Stomach smooth muscle (tissue), 2 donors: Measurements from ENCODE around the gene ST6GALNAC2.

Source experiments
- H3K27ac ChIP-seq: one replicate; pipeline ENCODE4 v1.7.0; 2013; ENCODE audit warnings: mild to moderate bottlenecking, low read length, inconsistent platforms
- H3K27me3 ChIP-seq, 2 donors: one replicate each; pipeline ENCODE4 v1.7.0; 2013; ENCODE audit warnings: low read length in 2 of 2; ENCODE audit not compliant: insufficient read depth in 2 of 2, control insufficient read depth in 1 of 2
- H3K36me3 ChIP-seq, 2 donors: one replicate each; pipeline ENCODE4 v1.7.0; 2013; ENCODE audit warnings: low read length in 2 of 2; ENCODE audit not compliant: control insufficient read depth in 2 of 2, insufficient read depth in 2 of 2
- H3K4me1 ChIP-seq: one replicate; pipeline ENCODE4 v1.7.0; 2013; ENCODE audit warnings: low read length; ENCODE audit not compliant: control insufficient read depth, insufficient read depth
- H3K4me3 ChIP-seq, 2 donors: one replicate each; pipeline ENCODE4 v1.7.0; 2013; ENCODE audit warnings: low read length in 2 of 2
- H3K9ac ChIP-seq, 2 donors: one replicate each; pipeline ENCODE4 v1.7.0; 2013; ENCODE audit warnings: low read length in 2 of 2, mild to moderate bottlenecking in 1 of 2
- H3K9me3 ChIP-seq, 2 donors: one replicate each; pipeline ENCODE4 v1.7.0; 2013; ENCODE audit warnings: low read length in 2 of 2; ENCODE audit not compliant: control insufficient read depth in 2 of 2
- donor health status: healthy.
- donor health status: Pancreatic carcinoma.

ST6GALNAC2 gene

DNA sequence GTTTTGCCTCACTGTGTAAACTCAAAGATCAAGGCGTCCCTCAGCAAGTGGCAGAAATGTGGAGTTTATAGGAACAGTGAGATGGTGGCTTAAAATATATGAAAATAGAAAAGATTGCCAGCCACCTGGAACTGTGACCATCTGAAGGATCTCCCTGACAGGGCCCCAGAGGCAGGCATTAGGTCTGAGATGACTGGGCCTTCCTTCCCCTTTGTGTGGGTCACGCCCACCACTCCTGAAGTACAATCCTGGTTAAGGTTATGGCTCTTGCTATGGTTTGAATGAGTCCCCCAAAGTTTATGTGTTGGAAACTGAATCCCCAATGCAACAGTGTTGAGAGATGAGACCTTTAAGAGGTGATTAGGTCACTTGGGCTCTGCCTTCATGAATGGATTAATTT lies 6.4 kb downstream of the ST6GALNAC2 start:
- peaks cover 3% of the 10 kb centered on the region for H3K4me1 ChIP-seq
- no peaks in the 10 kb centered on the region for H3K9me3 ChIP-seq
- peaks cover 0 to 1% of the 10 kb centered on the region in 2 donors for H3K27me3 ChIP-seq
- no peaks in the 10 kb centered on the region for H3K36me3 ChIP-seq
- no peak overlapping the region for H3K4me3 ChIP-seq
- no peak overlapping the region for H3K9ac ChIP-seq
- H3K27ac ChIP-seq, result no peak overlapping the region

DNA sequence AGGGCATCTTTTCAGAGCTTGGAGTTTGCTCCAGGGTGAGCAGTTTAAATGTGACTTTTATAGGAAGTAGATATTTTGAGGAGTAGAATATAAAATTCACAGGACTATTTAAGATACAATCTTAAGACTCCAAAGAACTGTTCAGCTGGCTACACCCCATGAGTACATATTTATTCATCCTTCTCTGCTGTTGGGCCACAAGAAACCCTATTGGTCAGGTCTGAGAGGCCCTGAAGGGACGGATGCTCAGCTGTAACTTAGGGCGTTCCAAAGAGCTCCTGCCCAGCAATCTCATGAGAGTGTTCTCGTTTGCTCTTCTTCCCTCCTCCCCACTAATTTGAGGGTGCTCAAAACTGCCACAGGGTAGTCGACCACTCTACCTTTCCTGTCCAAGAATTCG lies 7.3 kb downstream of the ST6GALNAC2 start:
- H3K9ac ChIP-seq, result no peak overlapping the region
- no peaks in the 10 kb centered on the region for H3K36me3 ChIP-seq
- H3K9me3 ChIP-seq, result no peaks in the 10 kb centered on the region
- no peak overlapping the region for H3K27ac ChIP-seq
- H3K4me1 ChIP-seq, result peaks cover 3% of the 10 kb centered on the region
- no peaks in the 10 kb centered on the region for H3K27me3 ChIP-seq
- H3K4me3 ChIP-seq, result no peak overlapping the region

DNA sequence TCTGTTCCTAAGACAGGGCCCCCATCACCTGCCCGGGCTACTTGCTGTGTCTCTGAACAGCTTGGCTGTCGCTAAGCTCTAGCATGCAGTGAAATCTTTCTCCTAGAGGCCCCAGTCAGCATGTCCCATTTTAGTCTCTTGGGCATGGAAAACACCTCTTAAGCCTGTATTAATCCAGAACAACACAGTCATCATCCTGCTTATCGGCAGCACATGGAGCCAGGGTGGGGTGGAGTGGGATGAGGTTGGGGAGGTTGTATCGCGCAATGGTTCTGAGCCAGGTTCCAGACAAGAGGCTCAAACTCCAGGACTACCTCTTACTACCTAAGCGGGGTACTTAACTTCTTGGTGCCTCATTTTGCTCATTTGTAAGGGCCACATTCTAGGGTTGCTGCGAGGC lies 7.8 kb downstream of the ST6GALNAC2 start:
- no peaks in the 10 kb centered on the region for H3K9me3 ChIP-seq
- no peak overlapping the region for H3K9ac ChIP-seq
- no peak overlapping the region for H3K4me3 ChIP-seq
- H3K27ac ChIP-seq, result no peak overlapping the region
- no peaks in the 10 kb centered on the region for H3K27me3 ChIP-seq
- peaks cover 3% of the 10 kb centered on the region for H3K4me1 ChIP-seq
- no peaks in the 10 kb centered on the region for H3K36me3 ChIP-seq

DNA sequence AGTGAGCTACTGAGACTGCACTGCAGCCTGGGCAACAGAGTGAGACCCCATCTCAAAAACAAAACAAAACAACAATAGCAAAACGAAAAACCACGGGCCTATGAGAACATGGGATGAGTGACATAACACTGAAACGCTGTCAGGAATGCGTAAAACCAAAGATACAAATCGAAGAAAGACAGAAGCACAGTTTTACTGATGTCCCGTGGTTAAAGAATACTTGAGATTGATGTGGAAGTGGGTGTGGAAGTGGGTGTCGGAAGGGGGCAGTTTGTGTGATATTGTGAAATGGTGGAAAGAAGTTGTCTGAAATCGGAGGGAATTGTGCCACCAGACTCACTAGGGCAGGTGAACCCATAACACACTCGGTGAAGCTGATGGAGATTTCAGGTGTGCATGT lies 9.5 kb downstream of the ST6GALNAC2 start:
- Histone ChIP-seq H3K36me3 (no peaks in the 10 kb centered on the region), H3K9ac (no peak overlapping the region), H3K27me3 (no peaks in the 10 kb centered on the region), H3K27ac (no peak overlapping the region), H3K4me3 (no peak overlapping the region), H3K9me3 (no peaks in the 10 kb centered on the region), H3K4me1 (peaks cover 3% of the 10 kb centered on the region)

DNA sequence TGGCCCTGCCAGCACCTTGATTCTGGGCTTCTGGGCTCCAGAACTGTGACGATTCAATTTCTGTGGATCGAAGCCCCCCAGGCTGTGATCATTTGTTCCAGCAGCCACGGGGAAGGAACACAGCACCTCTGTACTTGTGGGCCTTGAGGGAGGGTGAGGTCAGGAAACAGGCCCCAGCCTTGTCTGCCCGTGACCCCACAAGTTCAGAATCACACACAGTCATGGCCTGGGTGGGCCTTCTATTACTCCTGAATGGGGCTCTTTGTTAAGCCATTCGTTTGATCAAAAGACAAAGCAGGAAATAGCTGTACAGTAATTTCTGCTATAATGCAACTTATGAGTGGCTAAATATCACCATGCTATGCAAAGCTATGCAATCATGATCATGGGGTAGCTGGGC lies 10.1 kb downstream of the ST6GALNAC2 start:
- Histone ChIP-seq H3K4me1 (peaks cover 5% of the 10 kb centered on the region), H3K4me3 (no peak overlapping the region), H3K9ac (no peak overlapping the region), H3K36me3 (no peaks in the 10 kb centered on the region), H3K27ac (no peak overlapping the region), H3K9me3 (no peaks in the 10 kb centered on the region), H3K27me3 (no peaks in the 10 kb centered on the region)

DNA sequence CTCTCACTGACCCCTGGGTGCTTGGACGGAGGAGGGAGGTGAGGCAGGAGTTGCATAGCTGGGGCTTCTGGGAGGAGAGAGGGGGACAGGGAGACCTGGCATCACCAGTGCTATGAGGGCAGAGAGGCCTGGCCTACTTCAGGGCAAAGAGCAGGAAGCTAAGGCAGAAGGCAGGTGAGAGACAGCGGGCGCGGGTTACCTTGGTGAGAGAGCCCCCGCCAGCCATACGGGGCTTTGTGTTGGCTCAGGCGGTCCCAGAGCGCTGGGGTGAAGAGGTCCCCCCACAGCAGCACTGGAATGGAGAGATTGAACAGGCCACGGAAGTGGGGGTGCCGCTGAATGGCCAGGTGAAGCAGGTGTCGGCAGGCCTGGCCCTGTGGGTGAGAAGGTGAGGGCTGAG lies 11.5 kb downstream of the ST6GALNAC2 start:
- H3K4me3 ChIP-seq, result no peak overlapping the region
- no peak overlapping the region for H3K9ac ChIP-seq
- no peak overlapping the region for H3K27ac ChIP-seq
- peaks cover 0 to 2% of the 10 kb centered on the region in 2 donors for H3K27me3 ChIP-seq
- no peaks in the 10 kb centered on the region for H3K36me3 ChIP-seq
- no peaks in the 10 kb centered on the region for H3K9me3 ChIP-seq
- peaks cover 6% of the 10 kb centered on the region for H3K4me1 ChIP-seq

DNA sequence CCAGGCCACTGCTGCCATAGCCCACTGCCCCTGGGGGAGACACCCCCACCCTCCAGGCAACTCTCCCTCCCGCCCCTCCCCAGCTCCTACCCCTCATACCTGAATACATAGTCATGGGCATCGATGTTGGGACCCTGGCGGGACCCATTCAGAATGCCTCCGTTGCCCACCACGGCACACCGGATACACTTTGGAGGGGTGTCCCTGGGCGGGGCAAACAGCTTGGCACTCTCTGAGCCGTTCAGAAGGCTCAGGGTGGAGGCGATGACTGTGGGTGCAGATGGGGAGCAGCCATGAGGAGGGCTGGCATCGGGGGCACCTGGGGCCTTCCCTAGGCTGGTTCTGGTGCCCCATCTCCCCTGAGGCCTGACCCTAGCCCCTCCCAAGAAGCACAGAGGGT lies 12.6 kb downstream of the ST6GALNAC2 start:
- Histone ChIP-seq H3K9ac (no peak overlapping the region), H3K27ac (no peak overlapping the region), H3K36me3 (no peaks in the 10 kb centered on the region), H3K9me3 (no peaks in the 10 kb centered on the region), H3K4me3 (no peak overlapping the region), H3K4me1 (peaks cover 12% of the 10 kb centered on the region), H3K27me3 (peaks cover 0 to 2% of the 10 kb centered on the region in 2 donors)

DNA sequence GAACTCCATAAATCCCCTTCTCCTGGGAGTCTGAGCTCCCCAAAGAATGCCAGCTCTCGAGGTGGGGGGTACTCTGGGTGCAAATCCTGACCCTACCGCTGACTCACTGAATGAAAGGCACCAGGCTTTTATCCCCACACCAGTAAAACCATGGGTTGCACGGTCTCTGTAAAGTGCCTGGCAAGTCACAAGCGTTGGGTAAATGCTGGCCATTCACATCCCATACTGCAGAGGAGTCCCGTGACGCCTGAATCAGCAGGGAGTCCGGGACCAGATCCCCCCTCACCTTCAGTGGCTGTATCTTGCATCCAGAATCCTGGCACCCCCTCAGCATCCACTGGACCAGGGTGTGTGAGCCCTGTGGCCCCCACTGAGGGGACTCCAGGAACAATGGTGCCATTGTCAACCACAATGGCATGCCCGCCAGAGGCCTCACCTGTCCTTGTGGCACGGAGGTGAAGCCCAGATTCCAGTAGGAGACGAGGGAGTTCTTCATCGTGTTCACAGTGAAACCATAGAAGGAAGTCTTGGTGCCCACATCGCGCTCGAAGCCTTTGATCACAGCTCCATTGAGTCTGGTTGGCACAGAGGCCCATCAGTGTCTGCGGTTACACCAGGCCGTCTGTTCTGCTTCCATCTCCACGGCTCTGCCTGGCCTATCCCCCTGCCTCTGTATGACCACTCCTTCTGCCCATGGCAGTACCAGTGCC lies 13.3 kb downstream of the ST6GALNAC2 start:
- Histone ChIP-seq H3K9me3 (no peaks in the 10 kb centered on the region), H3K36me3 (no peaks in the 10 kb centered on the region), H3K27me3 (peaks cover 0 to 2% of the 10 kb centered on the region in 2 donors), H3K27ac (no peak overlapping the region), H3K9ac (no peak overlapping the region), H3K4me3 (no peak overlapping the region), H3K4me1 (peaks cover 18% of the 10 kb centered on the region)

DNA sequence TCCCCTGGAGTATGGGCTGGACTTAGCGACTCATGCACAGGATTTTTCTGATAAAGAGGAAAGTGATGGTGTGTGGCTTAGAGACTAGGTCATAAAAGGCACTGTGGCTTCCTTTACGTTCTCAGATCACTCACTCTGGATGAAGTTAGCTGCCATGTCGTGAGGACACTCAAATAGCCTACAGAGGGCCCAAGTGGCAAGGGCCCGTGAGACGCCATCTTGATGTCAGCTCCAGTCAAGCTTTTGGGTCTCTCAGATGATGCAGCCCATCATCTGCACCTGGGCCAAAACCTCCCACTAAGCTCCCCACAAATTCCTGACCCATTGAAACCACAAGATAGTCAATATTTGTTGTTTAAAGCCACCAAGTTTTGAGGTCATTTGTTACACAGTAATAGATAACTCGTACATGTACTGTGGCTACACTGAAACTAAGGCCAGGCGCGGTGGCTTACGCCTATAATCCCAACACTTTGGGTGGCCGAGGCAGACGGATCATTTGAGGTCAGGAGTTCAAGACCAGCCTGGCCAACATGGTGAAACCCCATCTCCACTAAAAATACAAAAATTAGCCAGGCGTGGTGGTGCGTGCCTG lies 14.7 kb downstream of the ST6GALNAC2 start:
- Histone ChIP-seq H3K4me3 (no peak overlapping the region), H3K9me3 (no peaks in the 10 kb centered on the region), H3K27me3 (peaks cover 0 to 2% of the 10 kb centered on the region in 2 donors), H3K4me1 (peaks cover 18% of the 10 kb centered on the region), H3K27ac (no peak overlapping the region), H3K9ac (no peak overlapping the region), H3K36me3 (peaks cover 2 to 3% of the 10 kb centered on the region in 2 donors)

DNA sequence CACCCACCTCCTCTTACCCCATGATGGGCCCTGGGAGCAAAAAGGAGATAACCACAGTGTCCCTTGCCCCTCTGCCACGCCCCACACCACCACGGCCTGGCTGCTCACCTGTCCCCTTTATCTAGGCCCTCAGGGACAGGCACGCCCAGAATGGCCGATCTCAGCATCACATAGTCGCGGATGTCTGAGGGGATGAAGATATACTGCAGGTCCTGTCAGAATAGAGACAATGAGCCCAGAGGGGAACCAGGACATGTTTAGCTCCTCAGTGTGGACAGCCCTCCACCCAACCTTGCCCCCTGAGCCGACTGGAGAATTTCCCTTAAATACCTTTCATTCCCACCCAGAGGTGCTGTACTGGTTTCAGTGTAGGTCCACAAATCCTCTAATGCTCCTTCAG lies 15.2 kb downstream of the ST6GALNAC2 start:
- no peak overlapping the region for H3K4me3 ChIP-seq
- H3K9me3 ChIP-seq, result no peaks in the 10 kb centered on the region
- H3K36me3 ChIP-seq, result peaks cover 5 to 8% of the 10 kb centered on the region in 2 donors
- peaks cover 18% of the 10 kb centered on the region for H3K4me1 ChIP-seq
- peaks cover 0 to 2% of the 10 kb centered on the region in 2 donors for H3K27me3 ChIP-seq
- H3K27ac ChIP-seq, result no peak overlapping the region
- H3K9ac ChIP-seq, result no peak overlapping the region

DNA sequence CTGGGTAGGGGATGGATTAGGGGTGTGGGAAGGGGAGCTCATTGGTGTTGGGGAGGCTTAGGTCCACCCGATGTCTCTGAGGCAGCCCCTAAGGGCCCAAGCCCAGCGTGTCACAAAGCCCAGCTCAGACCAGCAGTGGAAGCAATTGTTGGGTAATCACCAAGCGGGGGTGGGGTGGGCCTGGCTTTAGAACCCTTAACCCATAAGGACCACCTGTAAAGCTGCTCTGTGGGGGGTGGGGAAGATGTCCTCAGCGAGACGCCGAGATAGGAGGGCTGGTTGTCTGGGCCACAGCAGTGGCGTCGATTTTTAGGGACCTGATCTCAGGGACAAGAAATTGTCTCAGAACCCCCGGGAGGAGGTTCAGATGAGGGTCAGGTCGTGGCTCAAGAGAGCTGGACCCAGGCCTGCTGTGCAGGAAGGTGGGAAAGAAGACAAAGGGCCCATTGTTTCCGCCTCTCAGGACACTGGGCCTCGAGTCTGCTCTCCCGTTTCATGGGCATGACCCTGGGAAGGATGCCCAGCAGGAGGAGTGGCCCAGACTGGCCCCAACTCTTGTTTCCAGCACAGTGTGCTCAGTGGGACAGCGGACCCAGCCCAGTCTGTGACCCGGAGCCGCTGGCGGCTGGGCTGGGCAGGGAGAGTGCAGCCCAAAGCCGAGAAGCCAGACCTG lies 15.9 kb downstream of the ST6GALNAC2 start:
- Histone ChIP-seq H3K9me3 (no peaks in the 10 kb centered on the region), H3K9ac (no peak overlapping the region), H3K4me3 (no peak overlapping the region), H3K27me3 (peaks cover 0 to 2% of the 10 kb centered on the region in 2 donors), H3K36me3 (peaks cover 10 to 11% of the 10 kb centered on the region in 2 donors), H3K27ac (no peak overlapping the region), H3K4me1 (peaks cover 16% of the 10 kb centered on the region)
